Subcutaneous adipose tissue (tissue), 4 donors: ENCODE measurements around the gene STAMBP. TPM values are rescaled to one million over a fixed set of nuclear protein-coding genes. Genes with fewer than 3 reads are reported as not detected.

ENCODE experiments used
- CTCF ChIP-seq: fragments of 450-650 bp; IDR thresholded peaks from one replicate; pipeline ENCODE4 v1.5.1; 2016; ENCODE audit warnings: low read depth, mild to moderate bottlenecking, control low read depth, antibody characterized with exemption, moderate library complexity
- total RNA-seq, 4 donors: library from RNA; depleted of rRNA; stranded (reverse); fragments of >200 nt; gene quantifications; one replicate each; pipeline ENCODE4 v1.1.0, GENCODE V29; 2016

Gene STAMBP
- total RNA-seq, 4 donors from 2014 or later, result 26.2 to 36.2 (median 32.3) TPM

- no peak for TF ChIP-seq CTCF
These were observed 39.6 kb downstream of the STAMBP start for GRCh38 chr2:73868204-73868978.

- no peak for TF ChIP-seq CTCF
These were observed 41.3 kb downstream of the STAMBP start for GRCh38 chr2:73870084-73870483.

GRCh38 chr2:73877071-73877802 lies 48.5 kb downstream of the STAMBP start:
- no peak for TF ChIP-seq CTCF

GRCh38 chr2:73885406-73885805 lies 56.6 kb downstream of the STAMBP start:
- no peak for TF ChIP-seq CTCF

GRCh38 chr2:73886357-73886756 lies 57.6 kb downstream of the STAMBP start:
- no peak for TF ChIP-seq CTCF

GRCh38 chr2:73888388-73888787 lies 59.6 kb downstream of the STAMBP start:
- TF ChIP-seq CTCF, result no peak

GRCh38 chr2:73889206-73889605 lies 60.4 kb downstream of the STAMBP start:
- TF ChIP-seq CTCF, result no peak
